Subcutaneous adipose tissue (tissue), 4 donors: ENCODE results near the gene EXOC6B. TPM values are rescaled to one million over a fixed set of nuclear protein-coding genes. Genes with fewer than 3 reads are reported as not detected.

Experiments used
- CTCF ChIP-seq: fragments of 450-650 bp; IDR thresholded peaks from one replicate; pipeline ENCODE4 v1.5.1; 2016; ENCODE audit warnings: low read depth, mild to moderate bottlenecking, control low read depth, antibody characterized with exemption, moderate library complexity
- total RNA-seq, 4 donors: library from RNA; depleted of rRNA; stranded (reverse); fragments of >200 nt; gene quantifications; one replicate each; pipeline ENCODE4 v1.1.0, GENCODE V29; 2016

EXOC6B gene
- total RNA-seq, 4 donors from 2014 or later: 33.9 to 40.5 (median 38.9) TPM

- TF ChIP-seq CTCF: no peak
Observed at GRCh38 chr2:72718876-72719275, 107.0 kb downstream of the EXOC6B start.

- no peak for TF ChIP-seq CTCF
Observed at GRCh38 chr2:72716601-72717000, 109.2 kb downstream of the EXOC6B start.

- TF ChIP-seq CTCF: no peak
Observed at GRCh38 chr2:72713857-72714256, 112.0 kb downstream of the EXOC6B start.

GRCh38 chr2:72712977-72713376, 112.9 kb downstream of the EXOC6B start:
- no peak for TF ChIP-seq CTCF

GRCh38 chr2:72712304-72712703, 113.5 kb downstream of the EXOC6B start:
- no peak for TF ChIP-seq CTCF

- no peak for TF ChIP-seq CTCF
Observed at GRCh38 chr2:72710418-72711152, 115.2 kb downstream of the EXOC6B start.

GRCh38 chr2:72708236-72708635, 117.6 kb downstream of the EXOC6B start:
- TF ChIP-seq CTCF: no peak
